AG10803 (cell line): ENCODE measurements around the gene ARL2BP.
A peak's percentile ranks its signal among the peaks of the same experiment; 100 is the strongest.

Source experiments
- DNase-seq: peaks from one replicate; pipeline ENCODE4 v3.0.0; 2010; ENCODE audit warnings: low read depth
- H3K4me3 ChIP-seq: 2 replicates; pipeline ENCODE4 v1.5.1; 2011; ENCODE audit warnings: mild to moderate bottlenecking, low read length, control low read depth
- TF ChIP-seq, protein P1 (sequence below): conservative IDR thresholded peaks from 2 replicates; pipeline ENCODE4 v1.5.1; 2011; ENCODE audit warnings: mild to moderate bottlenecking, low read length, control low read depth, inconsistent platforms

Gene ARL2BP

DNA sequence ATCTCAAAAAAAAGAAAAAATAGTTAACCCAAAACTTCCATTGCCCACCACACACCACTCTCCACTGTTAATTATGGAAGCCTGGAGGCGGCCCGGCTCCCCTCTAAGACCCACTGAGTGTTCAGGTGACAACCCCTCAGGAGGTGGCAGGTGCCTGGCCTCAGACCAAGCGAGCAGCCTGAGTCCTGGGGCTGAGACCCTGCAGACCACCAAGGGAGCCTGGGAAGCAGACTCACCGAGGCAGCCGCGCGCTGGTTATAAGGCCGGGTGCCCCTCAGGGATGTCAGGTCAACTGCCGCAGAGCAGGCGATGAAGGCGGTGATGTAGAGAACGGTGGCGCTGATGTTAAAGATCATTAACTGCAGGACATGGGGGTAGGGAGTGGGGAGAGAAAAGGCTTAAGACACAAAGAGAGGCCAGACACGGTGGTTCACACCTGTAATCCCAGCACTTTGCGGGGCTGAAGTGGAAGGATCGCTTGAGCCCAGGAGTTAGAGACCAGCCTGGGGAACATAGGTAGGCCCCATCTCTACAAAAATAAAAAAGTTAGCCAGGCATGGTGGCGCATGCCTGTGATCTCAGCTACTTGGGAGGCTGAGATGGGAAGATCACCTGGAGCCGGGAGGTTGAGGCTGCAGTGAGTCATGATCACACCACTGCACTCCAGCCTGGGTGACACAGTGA lies 13.3 kb downstream of the ARL2BP start:
- no peak for DNase-seq
- TF ChIP-seq, protein P1, sequence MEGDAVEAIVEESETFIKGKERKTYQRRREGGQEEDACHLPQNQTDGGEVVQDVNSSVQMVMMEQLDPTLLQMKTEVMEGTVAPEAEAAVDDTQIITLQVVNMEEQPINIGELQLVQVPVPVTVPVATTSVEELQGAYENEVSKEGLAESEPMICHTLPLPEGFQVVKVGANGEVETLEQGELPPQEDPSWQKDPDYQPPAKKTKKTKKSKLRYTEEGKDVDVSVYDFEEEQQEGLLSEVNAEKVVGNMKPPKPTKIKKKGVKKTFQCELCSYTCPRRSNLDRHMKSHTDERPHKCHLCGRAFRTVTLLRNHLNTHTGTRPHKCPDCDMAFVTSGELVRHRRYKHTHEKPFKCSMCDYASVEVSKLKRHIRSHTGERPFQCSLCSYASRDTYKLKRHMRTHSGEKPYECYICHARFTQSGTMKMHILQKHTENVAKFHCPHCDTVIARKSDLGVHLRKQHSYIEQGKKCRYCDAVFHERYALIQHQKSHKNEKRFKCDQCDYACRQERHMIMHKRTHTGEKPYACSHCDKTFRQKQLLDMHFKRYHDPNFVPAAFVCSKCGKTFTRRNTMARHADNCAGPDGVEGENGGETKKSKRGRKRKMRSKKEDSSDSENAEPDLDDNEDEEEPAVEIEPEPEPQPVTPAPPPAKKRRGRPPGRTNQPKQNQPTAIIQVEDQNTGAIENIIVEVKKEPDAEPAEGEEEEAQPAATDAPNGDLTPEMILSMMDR = no peak
- no peak overlapping the region for H3K4me3 ChIP-seq

- no peak for DNase-seq
Measured at GRCh38 chr16:57258910-57259475, 13.9 kb downstream of the ARL2BP start.

GRCh38 chr16:57260294-57260929 lies 15.4 kb downstream of the ARL2BP start:
- peak; percentile 50 for DNase-seq
- no peak overlapping the region for H3K4me3 ChIP-seq
- TF ChIP-seq, protein P1 = no peak

More at GRCh38 chr16:57258910-57259475, 13.9 kb downstream of the ARL2BP start:
- TF ChIP-seq, protein P1 = no peak
- H3K4me3 ChIP-seq = no peak overlapping the region

GRCh38 chr16:57261806-57262205 lies 16.7 kb downstream of the ARL2BP start:
- TF ChIP-seq, protein P1 = no peak
- H3K4me3 ChIP-seq = no peak overlapping the region
- no peak for DNase-seq

GRCh38 chr16:57262841-57263540 lies 17.9 kb downstream of the ARL2BP start:
- TF ChIP-seq, protein P1 = no peak
- no peak overlapping the region for H3K4me3 ChIP-seq
- DNase-seq = no peak

DNA sequence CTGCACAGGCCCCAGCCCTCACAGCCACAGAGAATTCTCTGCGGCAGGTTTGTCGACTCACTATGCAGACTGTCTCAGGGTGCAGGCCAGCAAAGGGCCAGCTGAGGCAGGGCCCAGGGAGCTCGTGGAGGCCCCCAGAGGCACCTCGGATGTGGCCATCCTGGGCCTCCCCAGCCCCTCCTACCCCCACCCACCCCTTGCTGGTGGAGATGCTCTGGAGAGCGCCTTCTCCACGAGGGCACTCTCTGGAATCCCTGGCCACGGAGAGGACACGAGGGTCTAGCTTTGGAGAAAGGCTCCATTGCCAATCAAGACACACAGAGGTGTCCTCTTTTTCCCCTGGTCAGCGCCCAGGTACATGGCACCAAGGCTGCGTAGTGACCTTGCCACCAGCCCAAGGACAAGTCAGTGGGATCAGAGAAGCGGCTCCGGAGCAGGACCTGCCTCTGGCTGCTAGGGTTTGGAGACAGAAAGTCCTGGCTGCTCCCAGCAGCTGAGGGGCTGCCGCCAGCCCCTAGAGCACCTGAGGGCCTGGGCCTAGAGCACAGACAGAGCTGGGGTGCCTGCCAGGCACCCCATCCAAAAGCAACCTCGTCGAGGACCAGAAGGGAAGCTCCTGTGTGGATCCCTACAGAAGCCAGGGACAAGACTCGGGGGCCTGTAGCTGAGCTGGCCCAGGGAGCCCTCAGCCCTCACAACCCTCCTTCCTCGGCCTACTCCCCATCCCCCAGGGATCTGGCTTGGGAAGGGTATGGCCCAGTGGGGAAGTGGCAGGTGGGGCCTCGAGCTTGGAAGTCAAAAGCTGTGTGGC lies 18.7 kb downstream of the ARL2BP start:
- TF ChIP-seq, protein P1 = no peak
- DNase-seq = no peak
- no peak overlapping the region for H3K4me3 ChIP-seq
